Stimulated activated CD4-positive, alpha-beta T cell treated with anti-CD3 and anti-CD28 coated beads, Interleukin-12 subunit alpha, Interleukin-12 subunit beta, amount 100 ng/mL, for 4 hours (primary cell): ENCODE measurements around the gene ARHGEF16.

ENCODE experiments used
- DNase-seq: peaks from one replicate; pipeline ENCODE4 v3.0.0-alpha.2; 2020

ARHGEF16 gene

DNA sequence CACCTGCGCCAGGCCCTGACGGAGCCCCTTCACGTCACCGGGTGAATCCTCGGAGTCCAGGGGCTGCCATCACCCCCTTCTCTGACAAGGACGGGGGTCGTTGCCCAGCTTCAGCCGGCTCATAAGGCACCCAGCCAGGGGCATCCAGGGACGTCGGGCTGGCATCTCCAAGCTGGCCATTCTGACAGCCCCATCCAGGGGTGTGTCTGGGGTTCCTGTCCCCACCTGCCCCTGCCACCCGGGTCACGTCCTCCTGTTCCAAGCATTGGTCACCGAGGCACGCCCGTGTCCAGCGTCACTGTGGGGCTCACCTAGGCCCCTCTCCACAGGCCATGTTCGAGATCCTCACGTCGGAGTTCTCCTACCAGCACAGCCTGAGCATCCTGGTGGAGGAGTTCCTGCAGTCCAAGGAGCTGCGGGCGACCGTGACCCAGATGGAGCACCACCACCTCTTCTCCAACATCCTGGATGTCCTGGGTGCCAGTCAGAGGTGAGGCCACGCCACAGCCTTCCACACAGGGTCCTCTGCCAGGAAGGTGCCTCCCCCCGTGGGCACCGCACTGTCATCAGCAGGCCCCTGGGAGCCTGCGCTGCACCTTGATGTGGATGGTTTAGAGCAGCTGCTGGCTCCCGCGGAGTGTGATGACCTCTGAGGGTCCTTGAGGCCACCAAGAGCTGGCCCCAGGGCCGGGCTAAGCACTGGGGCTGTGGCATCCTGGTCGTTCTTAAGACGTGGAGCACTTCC, 14.8 kb downstream of the ARHGEF16 start:
- no peak for DNase-seq

DNA sequence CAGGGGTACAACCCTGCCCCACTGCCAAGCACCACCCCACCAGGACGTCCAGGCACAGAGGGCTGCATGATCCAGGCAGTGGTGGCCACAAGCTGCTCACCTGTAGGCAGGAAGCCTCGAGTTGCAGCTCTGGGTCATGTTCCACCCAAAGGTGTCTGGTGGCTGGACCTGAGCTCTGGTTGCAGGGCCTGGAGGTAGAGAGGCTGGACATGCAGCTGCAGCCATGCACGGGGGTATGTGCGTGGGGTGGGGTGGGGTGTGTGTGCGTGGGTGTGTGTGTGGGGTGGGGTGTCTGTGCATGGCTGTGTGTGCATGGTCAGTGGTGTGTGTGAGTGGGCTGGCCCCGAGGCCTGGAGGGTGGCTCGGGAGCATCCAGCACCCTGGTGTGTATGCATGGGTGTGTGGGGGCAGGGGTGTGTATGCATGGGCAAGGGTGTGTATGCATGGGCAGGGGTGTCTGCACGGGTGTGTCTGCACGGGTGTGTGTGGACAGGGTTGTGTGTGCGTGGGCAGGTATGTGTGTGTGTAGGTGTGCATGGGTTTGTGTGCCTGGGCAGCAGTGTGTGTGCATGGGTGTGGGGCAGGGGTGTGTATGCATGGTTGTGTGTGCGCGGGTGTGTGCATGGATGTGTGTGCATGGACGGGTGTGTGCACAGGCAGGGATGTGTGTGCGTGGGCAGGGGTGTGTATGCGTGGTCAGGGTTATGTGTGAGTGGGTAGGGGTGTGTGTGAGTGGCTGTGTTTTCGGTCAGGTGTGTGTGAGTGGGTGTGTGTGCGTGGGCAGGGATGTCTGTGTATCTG, 15.6 kb downstream of the ARHGEF16 start:
- DNase-seq = no peak

DNA sequence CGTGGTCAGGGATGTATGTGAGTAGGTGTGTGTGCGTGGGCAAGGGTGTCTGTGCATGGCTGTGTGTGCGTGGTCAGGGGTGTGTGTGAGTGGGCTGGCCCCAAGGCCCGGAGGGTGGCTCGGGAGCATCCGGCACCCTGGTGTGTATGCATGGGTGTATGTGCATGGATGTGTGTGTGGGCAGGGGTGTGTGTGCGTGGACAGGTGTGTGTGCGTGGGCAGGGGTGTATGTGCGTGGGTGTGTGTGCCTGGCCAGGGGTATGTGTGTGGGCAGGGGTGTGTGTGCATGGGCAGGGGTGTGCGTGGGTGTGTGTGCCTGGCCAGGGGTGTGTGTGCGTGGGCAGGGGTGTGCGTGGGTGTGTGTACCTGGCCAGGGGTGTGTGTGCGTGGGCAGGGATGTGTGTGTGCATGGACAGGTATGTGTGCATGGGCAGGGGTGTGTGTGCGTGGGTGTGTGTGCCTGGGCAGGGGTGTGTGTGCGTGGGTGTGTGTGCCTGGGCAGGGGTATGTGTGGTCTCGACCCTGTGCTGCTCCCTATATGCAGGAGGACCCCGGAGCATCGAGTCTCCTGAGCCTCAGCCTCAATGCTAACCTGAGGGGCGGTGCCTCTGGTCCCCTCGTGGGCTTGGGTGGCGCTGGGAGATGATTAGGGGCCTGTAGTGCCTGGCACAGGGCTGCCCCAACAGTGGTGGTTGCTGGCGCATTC, 16.3 kb downstream of the ARHGEF16 start:
- DNase-seq = no peak

DNA sequence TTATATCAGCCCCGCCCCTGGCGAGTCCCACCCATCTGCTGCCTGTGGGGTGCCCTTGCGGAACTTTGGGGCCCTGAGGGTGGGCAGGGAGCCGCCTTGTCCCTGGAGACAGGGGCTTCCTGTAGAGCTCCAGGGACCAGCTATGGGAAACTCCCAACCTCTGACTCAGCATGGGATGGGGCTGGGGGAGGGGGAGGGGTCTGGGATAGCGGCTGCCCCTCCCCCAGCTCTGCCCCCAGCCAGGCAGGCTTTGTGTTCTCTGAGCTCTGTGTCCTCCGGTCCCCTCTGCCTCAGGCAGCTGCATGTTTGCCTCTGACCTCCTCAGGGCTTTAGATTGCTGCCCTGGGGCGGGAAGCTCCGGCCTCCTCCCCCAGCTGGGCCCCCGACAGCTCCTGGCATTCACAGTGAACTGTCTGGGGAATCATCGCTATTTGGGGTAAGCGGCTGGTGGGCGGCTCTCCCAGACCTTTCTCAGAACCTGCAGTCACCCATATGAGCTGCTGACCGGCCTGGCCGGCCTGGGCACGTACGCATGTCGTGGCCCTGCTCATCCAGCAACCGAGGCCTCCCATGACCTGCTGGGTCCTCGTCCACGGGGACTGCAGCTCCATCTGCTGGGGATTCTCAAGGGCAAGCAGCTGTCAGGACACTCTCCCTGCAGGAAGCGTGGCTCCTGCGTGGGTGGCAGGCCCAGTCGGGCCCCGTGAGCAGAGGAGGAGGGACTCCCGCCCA, 17.1 kb downstream of the ARHGEF16 start:
- DNase-seq = no peak

DNA sequence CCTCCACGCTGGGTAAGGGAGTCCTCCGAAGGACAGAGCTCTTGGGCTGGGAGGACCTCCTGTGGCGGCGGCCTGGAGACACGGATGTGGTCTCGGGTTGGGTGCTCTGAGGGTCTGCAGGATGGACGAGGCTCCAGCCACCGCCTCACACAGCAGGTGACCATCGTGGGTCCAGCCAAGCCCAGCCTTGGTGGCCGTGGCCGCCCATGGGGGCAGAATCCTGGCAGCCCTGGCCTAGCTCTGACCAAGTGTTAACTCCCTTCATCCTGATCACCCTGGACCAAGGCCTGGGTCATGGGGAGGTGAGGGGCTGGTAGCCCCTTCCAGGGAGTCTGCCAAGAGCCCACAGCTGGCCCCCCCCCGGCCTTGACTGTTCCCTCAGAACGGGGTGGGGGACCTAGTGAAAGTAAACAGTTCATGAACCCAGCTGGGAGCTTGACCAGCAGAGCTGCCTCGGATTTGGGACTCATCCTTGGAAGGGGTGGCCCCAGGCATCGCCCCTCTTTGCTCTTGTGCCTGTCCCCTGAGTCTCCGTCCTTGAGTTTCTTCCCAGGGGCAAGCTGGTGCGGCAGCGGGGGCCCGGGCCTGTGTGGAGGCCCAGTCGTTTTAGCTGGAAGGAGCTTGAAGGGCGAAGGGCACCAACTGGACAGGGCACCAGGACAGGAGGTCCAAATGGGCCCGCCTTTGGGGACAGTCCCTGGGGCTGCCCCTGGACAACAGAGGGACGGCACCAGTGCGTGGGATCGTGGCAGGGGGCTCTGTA, 17.8 kb downstream of the ARHGEF16 start:
- DNase-seq = no peak

DNA sequence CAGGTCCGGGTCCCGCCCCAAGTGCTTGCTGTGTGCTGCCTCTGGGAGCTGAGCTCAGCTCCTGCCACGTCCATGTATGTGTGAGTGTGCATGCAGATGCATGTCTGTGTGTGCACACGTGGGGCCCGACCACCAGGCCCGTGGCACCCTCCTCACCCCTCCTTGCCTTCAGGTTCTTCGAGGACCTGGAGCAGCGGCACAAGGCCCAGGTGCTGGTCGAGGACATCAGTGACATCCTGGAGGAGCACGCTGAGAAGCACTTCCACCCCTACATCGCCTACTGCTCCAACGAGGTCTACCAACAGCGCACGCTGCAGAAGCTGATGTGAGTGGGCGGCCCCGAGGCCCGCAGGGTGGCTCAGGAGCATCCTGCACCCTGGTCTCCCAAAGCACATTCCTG, 18.4 kb downstream of the ARHGEF16 start:
- DNase-seq = no peak

DNA sequence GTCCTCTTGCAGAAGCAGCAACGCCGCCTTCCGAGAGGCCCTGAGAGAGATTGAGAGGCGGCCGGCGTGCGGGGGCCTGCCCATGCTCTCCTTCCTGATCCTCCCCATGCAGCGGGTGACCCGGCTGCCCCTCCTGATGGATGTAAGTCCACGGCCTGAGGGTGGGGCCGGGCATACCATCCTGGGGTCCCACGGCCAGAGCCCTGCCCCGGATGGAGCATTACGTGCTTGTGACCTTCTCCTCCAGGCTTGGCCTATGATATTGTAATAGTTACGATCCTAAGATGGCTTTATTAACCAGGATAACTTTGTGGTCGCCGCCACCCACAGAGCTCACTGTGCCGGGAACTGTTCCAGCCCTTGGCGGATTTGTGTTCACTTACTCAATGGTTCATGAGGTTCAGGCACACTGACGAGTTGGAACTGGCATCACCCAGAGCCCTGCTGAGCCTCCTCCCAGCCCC, 18.9 kb downstream of the ARHGEF16 start:
- DNase-seq = no peak

DNA sequence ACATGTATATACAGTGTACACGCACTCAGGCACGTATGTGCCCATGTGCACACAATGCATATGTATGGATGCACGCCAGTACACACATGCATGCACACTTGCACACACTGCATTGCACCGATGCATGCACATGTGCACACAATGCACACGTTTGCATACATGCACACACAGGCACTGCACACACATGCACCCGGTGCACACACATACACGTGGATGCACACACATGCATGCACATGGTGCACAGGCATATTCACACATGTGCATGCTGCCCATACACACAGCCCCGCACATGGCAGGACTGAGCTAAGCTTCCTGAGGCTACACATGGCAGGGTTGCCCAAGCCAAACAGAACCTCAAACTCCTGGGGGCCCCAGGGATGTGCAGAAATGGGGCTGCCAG, 19.6 kb downstream of the ARHGEF16 start:
- DNase-seq = no peak

DNA sequence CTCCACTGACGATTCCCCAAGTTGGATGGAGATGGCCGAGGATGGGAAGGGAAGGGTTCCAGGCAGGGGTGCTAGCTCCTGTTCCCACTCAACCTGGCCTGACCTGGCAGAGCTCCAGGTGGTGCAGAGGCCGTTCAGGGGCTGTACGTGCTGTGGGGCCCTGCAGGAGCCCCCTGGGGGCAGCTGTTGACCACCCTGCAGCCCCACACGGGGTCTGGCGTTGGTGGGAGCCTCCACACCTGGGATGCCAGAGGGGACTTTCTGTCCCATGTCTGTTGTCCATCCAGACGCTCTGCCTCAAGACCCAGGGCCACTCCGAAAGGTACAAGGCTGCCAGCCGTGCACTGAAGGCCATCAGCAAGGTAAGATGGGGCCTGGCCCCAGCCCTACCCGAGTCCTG, 20.0 kb downstream of the ARHGEF16 start:
- no peak for DNase-seq

DNA sequence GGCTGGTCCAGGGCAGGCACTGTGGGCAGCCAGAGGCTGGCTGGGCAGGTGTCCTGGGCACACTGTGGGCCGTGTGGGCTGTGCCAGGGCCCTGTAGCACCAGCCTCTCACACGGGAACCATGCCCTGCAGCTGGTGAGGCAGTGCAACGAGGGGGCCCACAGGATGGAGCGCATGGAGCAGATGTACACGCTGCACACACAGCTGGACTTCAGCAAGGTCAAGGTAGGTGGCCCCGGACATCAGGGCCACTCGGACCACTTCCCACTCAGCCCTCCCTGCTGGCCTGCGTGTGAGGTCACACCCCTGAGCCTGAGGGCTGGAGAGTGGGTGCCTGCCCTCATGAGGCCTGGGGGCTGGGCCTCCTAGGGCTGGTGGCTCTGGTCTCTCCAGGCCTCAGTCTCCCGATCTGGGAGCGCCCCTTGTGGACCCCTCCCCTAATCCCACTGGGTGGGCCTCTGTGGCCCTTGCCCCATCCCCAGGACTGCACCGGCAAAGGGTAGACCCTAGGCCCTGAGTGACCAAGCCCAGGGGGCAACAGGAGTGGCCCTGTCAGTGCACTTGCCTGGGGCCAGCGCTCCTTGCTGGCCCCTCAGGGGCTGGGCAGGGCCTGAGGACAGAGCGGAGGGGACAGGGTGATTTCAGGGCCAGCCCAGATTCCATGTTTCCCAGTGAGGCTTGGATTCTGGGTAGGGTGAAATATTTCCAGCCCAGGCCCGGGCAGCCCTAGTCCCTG, 21.5 kb downstream of the ARHGEF16 start:
- DNase-seq = no peak

DNA sequence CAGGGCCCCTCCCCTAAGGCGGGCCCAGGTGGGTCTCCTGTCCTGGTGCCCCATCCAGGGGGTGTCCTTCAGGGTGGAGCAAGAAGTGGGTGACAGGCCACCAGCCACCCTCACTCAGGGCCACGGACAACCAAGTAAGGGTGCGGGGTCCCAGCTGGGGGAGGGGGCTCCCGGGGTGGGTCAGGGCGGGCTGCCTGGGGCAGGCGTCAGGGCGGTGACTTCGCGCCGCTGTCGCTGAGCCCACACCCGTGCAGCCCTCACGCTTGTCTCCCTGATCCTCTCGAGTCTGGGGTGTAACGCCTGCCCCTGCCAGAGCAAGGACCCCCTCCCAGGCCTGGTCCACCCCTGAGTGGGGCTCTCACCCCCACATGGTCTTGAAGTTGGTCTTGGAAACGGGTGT, 22.2 kb downstream of the ARHGEF16 start:
- no peak for DNase-seq

DNA sequence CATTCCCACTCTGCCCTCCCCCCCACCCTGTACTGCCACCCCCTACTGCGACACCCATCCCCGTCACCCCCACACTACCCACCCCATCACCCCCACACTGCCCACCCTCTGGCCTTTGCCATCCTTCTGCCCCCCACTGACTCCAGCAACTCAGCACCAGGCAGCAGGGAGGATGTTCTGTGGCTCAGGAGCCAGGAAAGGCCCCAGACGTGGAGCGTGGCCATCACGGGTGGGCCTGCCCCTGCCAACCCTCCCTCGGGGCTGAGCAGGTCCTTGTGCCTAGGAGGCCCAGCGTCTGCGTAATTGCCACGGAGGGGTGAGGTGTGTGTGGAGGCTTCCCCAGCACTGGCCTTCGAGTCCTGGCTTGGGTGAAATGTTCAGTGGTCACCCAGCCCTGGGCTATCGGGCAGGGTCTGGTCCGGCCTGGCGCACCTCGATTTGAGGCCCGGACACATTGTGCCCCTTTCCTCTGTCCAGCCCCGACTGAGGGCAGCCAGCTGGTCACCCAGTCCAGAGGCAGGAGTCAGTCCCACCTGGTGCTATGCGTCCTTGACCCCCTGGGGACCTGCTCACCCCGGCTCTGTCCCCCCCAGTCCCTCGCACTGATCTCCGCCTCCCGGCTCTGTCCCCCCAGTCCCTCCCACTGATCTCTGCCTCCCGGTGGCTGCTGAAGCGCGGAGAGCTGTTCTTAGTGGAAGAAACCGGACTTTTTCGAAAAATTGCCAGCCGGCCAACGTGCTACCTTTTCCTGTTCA, 23.0 kb downstream of the ARHGEF16 start:
- DNase-seq = no peak

DNA sequence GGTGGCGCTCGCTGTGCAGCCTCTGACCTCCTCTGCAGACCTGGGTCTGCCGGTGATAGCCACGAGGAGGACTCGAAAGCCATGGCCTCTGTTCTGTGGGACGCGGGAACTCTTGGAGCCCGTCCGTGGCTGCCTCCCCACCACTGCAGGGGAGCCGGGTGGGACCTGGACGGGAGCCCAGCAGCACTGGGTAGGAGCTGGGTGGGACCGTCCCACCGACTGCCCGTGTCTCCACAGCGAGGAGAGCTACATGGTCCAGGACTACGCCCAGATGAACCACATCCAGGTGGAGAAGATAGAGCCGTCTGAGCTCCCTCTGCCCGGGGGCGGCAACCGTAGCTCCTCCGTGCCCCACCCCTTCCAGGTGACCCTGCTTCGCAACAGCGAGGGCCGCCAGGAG, 23.7 kb downstream of the ARHGEF16 start:
- no peak for DNase-seq

DNA sequence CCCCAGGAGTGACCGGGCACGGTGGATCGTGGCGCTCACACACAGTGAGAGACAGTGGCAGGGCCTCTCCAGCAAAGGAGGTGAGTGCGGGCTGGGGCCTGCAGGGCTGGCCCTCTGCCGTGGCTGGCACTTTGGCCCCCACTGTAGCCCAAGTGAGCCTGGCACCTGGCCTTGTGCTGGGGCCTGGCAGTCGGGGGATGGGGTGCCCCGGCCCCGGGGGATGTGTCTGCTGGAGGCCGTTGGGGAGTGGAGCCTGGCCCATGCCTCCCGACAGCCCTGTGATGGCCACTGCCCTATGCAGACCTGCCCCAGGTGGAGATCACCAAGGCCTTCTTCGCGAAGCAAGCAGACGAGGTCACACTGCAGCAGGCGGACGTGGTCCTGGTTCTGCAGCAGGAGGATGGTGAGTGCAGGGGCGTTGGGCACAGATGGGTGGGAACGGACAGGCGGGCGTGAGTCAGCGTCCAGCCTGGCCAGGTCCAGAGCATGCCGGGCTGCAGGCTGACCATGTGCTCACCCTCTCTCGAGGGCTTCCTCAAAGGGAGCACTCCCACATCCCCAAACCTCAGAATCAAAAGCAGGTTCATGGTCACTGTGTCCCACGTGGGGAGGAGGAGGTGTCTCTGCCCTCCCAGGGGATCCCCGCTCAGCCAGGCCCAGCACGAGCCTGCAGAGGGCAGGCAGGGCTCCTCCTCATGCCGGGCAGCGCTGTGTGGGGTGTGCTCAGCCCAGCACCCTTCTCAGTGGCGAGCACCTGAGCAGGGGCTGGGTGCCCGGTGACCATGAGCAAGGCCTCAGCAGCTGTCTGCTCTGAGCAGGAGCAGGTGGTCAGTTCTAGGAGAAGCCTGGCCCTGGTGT, 25.3 kb downstream of the ARHGEF16 start:
- no peak for DNase-seq

DNA sequence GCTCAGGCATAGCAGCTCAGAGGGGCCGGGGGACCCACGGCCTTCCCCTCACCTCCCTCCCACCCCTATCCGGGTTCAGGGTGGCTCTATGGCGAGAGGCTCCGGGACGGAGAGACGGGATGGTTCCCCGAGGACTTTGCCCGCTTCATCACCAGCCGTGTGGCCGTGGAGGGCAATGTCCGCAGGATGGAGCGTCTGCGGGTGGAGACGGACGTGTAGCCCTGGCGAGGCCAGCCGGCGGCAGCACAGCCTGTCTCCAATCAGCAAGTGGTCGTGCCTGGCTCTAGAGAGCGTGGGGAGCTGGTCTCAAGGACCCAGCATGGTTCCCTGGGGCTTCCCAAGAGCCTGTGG, 25.9 kb downstream of the ARHGEF16 start:
- DNase-seq = no peak

DNA sequence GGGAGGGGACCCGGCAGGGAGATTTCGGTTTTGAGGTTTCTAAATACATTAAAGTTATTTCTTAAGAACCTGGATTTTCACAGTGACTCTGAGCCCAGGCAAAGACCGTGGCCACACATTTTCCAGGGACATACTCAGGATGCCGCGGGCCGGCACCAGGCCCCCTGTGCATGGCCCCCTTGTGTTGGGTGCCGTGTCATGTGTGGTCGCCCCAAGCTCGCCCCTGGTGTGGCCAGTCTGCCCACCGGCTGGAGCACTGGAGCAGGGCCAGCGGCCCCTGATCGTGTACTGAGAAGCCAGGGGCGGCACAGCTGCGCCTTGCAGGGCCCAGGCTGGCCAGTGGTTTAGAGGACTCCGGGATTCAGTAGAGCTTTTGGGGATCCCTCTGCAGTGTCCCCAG, 26.6 kb downstream of the ARHGEF16 start:
- DNase-seq = no peak

DNA sequence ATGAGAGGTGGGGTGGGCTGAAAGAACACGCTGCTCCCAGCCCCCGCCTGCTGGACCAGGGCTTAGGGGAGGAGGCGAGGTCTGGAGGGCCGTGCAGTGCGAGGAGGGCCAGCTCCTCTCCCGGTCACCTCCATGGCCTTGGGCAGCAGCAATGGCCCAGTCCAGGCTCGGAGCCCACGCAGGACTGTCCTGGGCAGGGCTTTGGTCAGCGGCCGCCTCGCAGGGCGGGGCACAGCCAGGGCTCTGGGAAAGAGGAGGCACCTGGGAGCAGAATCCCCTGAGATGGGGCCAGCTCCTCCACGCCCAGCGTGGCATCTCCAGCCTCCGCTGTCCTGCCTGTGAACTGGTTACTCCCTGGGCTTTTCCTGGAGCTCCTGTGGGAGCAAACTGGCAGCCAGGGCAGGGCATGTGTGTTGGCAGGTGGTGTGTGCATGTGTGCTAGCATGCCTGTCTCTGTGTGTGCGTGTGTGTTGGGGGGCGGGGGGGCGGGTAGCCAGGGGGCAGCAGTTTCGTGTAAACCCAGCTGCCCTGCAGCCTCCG, 27.4 kb downstream of the ARHGEF16 start:
- no peak for DNase-seq

DNA sequence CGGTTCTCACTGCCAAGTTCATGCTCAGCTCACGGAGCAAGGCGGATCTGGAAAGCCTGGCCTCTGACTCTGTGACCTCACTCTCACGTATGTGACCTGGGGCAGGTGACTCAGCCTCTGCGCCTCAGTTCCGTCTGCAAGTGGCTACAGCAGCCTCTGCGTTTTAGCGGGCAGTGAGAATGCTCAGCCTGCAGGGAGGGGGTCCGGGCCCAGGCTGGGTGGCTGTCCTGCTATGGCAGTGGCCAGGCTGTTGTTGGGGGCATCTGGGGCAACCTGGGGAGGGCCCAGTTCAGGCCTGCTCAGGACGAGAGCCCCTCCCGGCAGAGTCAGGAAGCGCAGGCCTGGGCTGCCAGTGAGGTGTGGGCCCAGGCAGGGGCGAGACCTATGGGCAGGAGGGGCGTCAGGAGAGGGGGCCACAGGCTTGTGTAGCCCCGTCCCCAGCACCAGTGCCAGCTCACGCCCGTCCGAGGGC, 27.9 kb downstream of the ARHGEF16 start:
- no peak for DNase-seq

DNA sequence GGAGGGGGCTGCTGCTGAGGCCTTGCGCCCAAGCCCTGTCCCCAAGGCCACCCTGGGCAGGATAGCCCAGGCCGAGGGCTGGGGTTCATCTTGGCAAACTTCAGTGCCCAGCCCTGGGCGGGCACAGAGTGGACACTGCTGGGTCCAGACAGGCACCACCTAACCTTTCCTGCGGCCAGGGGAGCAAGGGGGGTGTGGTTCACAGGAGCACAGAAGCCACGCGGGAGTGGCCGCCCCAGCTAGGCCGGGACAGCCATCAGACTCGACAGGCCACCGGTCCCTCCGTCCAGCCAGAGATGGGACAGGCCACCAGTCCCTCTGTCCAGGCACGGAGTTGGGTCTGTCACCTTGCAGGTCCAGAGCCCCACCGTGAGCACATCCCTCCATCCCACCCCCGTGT, 28.9 kb downstream of the ARHGEF16 start:
- no peak for DNase-seq
